Panc1 (cell line): ENCODE results near the gene HTR3E. TPM values are rescaled to one million over a fixed set of nuclear protein-coding genes. Genes with fewer than 3 reads are reported as not detected.

Experiments used
- ATAC-seq: fragments of 200-7000 bp; cut with Tn5 transposase; 2 replicates; pipeline ENCODE4 v1.9.1; 2020; ENCODE audit warnings: mild to moderate bottlenecking, moderate library complexity
- BruUV-seq: library from RNA; stranded (reverse); fragments of 400-500 nt; replicated peaks from 2 replicates; lab custom pipeline; 2021; lab: Mats Ljungman, UMichigan
- CTCF ChIA-PET: fragments of 300-600 bp; sonication (Branson Sonifier 250); formaldehyde crosslinking; loops from one replicate; lab custom pipeline; 2022; ENCODE audit warnings: antibody characterized with exemption; lab: Charles Lee
- POLR2A ChIA-PET: fragments of 300-600 bp; sonication (Branson Sonifier 250); formaldehyde crosslinking; loops from one replicate; lab custom pipeline; 2022; ENCODE audit warnings: antibody characterized with exemption; lab: Charles Lee
- DNase-seq: peaks from one replicate; pipeline ENCODE4 v3.0.0-alpha.2; 2010; ENCODE audit warnings: low read depth, low spot score
- H3K27ac ChIP-seq: 2 replicates; pipeline ENCODE4 v1.5.1; 2011; ENCODE audit warnings: mild to moderate bottlenecking, low read length, inconsistent platforms
- H3K27me3 ChIP-seq: fragments of 200-500 bp; sonication (Bioruptor generic); 2 replicates; pipeline ENCODE4 v1.6.0; 2014; ENCODE audit warnings: low read length, inconsistent platforms; ENCODE audit not compliant: control insufficient read depth, insufficient read depth
- H3K36me3 ChIP-seq: fragments of 200-500 bp; sonication (Bioruptor generic); 2 replicates; pipeline ENCODE4 v1.5.1; 2014; ENCODE audit warnings: inconsistent platforms, mild to moderate bottlenecking, low read length, moderate library complexity; ENCODE audit not compliant: control insufficient read depth, insufficient read depth
- H3K4me1 ChIP-seq: 2 replicates; pipeline ENCODE4 v1.5.1; 2011; ENCODE audit warnings: inconsistent platforms, mild to moderate bottlenecking, low read length, moderate library complexity; ENCODE audit not compliant: control insufficient read depth, insufficient read depth
- H3K4me3 ChIP-seq, 2 experiments: 2 replicates each; pipeline ENCODE4 v1.5.1; 2011 to 2012; ENCODE audit warnings: low read depth in 2 of 2, low read length in 2 of 2, mild to moderate bottlenecking in 2 of 2, inconsistent platforms in 1 of 2, moderate library complexity in 1 of 2
- H3K9me3 ChIP-seq: fragments of 200-500 bp; sonication (Bioruptor generic); 2 replicates; pipeline ENCODE4 v1.5.1; 2014; ENCODE audit warnings: low read depth, mild to moderate bottlenecking, inconsistent platforms, low read length, moderate library complexity; ENCODE audit not compliant: control insufficient read depth, insufficient read depth
- CTCF ChIP-seq: fragments of 450-650 bp; IDR thresholded peaks from 2 replicates; pipeline ENCODE4 v1.5.1; 2017; ENCODE audit warnings: mild to moderate bottlenecking
- POLR2AphosphoS5 ChIP-seq: IDR thresholded peaks from 2 replicates; pipeline ENCODE4 v1.6.1; 2012; ENCODE audit warnings: mild to moderate bottlenecking, low read depth, low read length, moderate library complexity
- REST ChIP-seq, 2 experiments: IDR thresholded peaks; 2 replicates each; pipeline ENCODE4 v1.6.1; 2011 to 2012; ENCODE audit warnings: low read depth in 2 of 2, control low read depth in 1 of 2, low read length in 1 of 2, mild to moderate bottlenecking in 1 of 2, moderate library complexity in 1 of 2; ENCODE audit not compliant: insufficient read depth in 1 of 2
- SIN3A ChIP-seq: IDR thresholded peaks from 2 replicates; pipeline ENCODE4 v1.6.1; 2012; ENCODE audit warnings: low read depth, mild to moderate bottlenecking, low read length, moderate library complexity, borderline replicate concordance; ENCODE audit not compliant: insufficient read depth
- TCF7L2 ChIP-seq: IDR thresholded peaks from 2 replicates; pipeline ENCODE4 v1.6.1; 2011; ENCODE audit warnings: mild to moderate bottlenecking, low read depth, low read length, inconsistent platforms
- in situ Hi-C: cut with HindIII; loops from 2 replicates; pipeline ENCODE4 v1.10.0; 2016; ENCODE audit warnings: low sequenced_read_pairs, low pct_unique_long_range_greater_than_20kb
- intact Hi-C: fragments of 100-400 bp; cut with micrococcal nuclease; formaldehyde crosslinking; loops from one replicate; pipeline ENCODE4 v1.10.0; 2022; ENCODE audit not compliant: unreplicated experiment
- total RNA-seq: library from RNA; stranded (reverse); gene quantifications from one replicate; pipeline ENCODE4 v1.2.1, GENCODE V29; 2021; ENCODE audit not compliant: unreplicated experiment

Gene HTR3E
- total RNA-seq, 1 experiment from 2014 or later = not detected

- intact Hi-C loops = loop anchor here (10.0 kb wide), 2 partner anchors 91 to 241 kb away; no protein-coding TSS in a partner anchor
- in situ Hi-C loops = no loop called here
- no TSS peak for BruUV-seq
- Histone ChIP-seq H3K9me3 (no peaks in the 10 kb centered on the region), H3K4me3 (peak within 1 kb of the TSS; percentile 96 to 100), H3K27ac (peak within 1 kb of the TSS; percentile 98), H3K36me3 (peaks cover 9% of the 10 kb centered on the region; the same call in 1 of the 2 replicates), H3K27me3 (no peaks in the 10 kb centered on the region), H3K4me1 (peaks cover 12% of the 10 kb centered on the region)
- ChIA-PET POLR2A (interaction anchor here (0.6 kb wide), 1 partner anchor 77 kb away, joined by 7 read pairs; no protein-coding TSS in a partner anchor), CTCF (interaction anchor here (1.1 kb wide), 1 partner anchor 95 kb away, joined by 3 read pairs; no protein-coding TSS in a partner anchor)
- peak; percentile 54; the same call in 1 of the 2 replicates for TF ChIP-seq CTCF
- peak in 1 of 2 experiments; percentile 80; a peak in 2 of 4 replicates for TF ChIP-seq REST (IDR thresholded peaks at IDR 0.05; ENCODE audit: insufficient read depth in 1 of 2, low read depth in 2 of 2, low read length in 1 of 2)
- 0 out of 2 replicates have a peak, but pooled peaks have one; percentile 15 for TF ChIP-seq TCF7L2
- peak; percentile 91 for TF ChIP-seq SIN3A
- peak; percentile 97 for TF ChIP-seq POLR2AphosphoS5
- peak; percentile 92 for DNase-seq
- peak; percentile 91 for ATAC-seq
Measured at GRCh38 chr3:184135149-184135910, 38.5 kb downstream of the HTR3E start, which contains the start of gene EIF2B5. TSS of gene EIF2B5 (plus strand) at chr3:184135358. CDS start at chr3:184135386, 28 bp downstream.

GRCh38 chr3:184135911-184136260 lies 39.0 kb downstream of the HTR3E start:
- ChIA-PET CTCF (no interaction called here), POLR2A (interaction anchor here (0.7 kb wide), 1 partner anchor 240 kb away, joined by 4 read pairs; no protein-coding TSS in a partner anchor)
- DNase-seq (no peak), ATAC-seq (no peak)
- no TSS peak for BruUV-seq
- TF ChIP-seq TCF7L2 (no peak), SIN3A (no peak), POLR2AphosphoS5 (no peak), REST (IDR thresholded peaks at IDR 0.05; ENCODE audit: insufficient read depth in 1 of 2, low read depth in 2 of 2, low read length in 1 of 2) (no peak), CTCF (no peak)
- peaks cover 10% of the 10 kb centered on the region; the same call in 1 of the 2 replicates for H3K36me3 ChIP-seq
- intact Hi-C loops (loop anchor here (10.0 kb wide), 2 partner anchors 91 to 241 kb away; no protein-coding TSS in a partner anchor), in situ Hi-C loops (no loop called here)
- peak overlapping the region; percentile 96 to 100 for H3K4me3 ChIP-seq
- peaks cover 12% of the 10 kb centered on the region for H3K4me1 ChIP-seq
- H3K27ac ChIP-seq = peak overlapping the region; percentile 98
- H3K9me3 ChIP-seq = no peaks in the 10 kb centered on the region
- no peaks in the 10 kb centered on the region for H3K27me3 ChIP-seq
